ENCODE measurements around the gene STC2.

STC2 gene

DNA sequence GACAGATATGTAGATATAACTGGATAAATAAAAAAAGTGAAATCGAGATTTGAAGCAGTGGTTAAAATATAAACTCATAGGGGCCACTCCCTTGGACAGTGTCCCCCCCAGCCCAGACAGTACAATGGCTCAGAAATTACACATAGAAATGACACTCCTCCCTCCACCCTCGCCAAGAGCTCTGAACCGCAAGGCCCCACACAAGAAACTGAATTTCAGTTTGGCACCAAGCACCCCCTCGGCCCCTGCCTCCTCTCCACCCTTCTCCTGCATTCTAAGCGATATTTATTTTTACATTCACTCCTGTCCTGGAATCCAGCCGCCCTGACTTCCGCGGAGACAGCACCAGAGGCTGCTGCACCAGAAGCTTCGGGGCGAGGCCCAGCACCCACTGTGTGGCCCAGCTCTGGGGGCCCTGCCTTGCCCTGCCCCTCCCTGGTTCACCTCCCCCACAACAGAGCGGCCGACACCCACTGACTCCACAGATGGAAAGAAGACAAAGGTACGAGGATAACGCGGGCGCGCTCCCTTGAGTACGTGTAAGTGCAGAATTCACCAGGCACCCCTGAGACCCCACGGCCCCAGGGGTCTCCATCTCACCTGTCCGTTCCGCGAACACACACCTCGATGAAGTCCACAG, 11.0 kb downstream of the STC2 start:
- Histone ChIP-seq H3K4me2 (ENCODE audit: low read length) (no peak overlapping the region), H2AFZ (ENCODE audit: low read length) (no peak overlapping the region), H3K9me2 (ENCODE audit: low read depth, low read length) (no peaks in the 10 kb centered on the region), H3K27ac (ENCODE audit: low read depth, low read length, poor library complexity, severe bottlenecking) (no peak overlapping the region), H3K4me3 (ENCODE audit: low read depth, low read length, poor library complexity, severe bottlenecking) (no peak overlapping the region), H3K9ac (ENCODE audit: low read length) (no peak overlapping the region), H3K79me2 (ENCODE audit: insufficient read depth, low read length) (no peaks in the 10 kb centered on the region), H3K4me1 (ENCODE audit: insufficient read depth, low read length, severe bottlenecking) (no peaks in the 10 kb centered on the region), H4K20me1 (ENCODE audit: insufficient read depth, low read length) (no peaks in the 10 kb centered on the region), H3F3A (ENCODE audit: insufficient read depth, low read length) (no peaks in the 10 kb centered on the region), H3K36me3 (ENCODE audit: insufficient read depth, low read length) (no peaks in the 10 kb centered on the region), H3K9me3 (ENCODE audit: low read length) (no peaks in the 10 kb centered on the region), H3K27me3 (ENCODE audit: insufficient read depth, low read length) (no peaks in the 10 kb centered on the region; the same call in 1 of the 2 replicates)
- TF ChIP-seq, protein P1, sequence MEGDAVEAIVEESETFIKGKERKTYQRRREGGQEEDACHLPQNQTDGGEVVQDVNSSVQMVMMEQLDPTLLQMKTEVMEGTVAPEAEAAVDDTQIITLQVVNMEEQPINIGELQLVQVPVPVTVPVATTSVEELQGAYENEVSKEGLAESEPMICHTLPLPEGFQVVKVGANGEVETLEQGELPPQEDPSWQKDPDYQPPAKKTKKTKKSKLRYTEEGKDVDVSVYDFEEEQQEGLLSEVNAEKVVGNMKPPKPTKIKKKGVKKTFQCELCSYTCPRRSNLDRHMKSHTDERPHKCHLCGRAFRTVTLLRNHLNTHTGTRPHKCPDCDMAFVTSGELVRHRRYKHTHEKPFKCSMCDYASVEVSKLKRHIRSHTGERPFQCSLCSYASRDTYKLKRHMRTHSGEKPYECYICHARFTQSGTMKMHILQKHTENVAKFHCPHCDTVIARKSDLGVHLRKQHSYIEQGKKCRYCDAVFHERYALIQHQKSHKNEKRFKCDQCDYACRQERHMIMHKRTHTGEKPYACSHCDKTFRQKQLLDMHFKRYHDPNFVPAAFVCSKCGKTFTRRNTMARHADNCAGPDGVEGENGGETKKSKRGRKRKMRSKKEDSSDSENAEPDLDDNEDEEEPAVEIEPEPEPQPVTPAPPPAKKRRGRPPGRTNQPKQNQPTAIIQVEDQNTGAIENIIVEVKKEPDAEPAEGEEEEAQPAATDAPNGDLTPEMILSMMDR (IDR thresholded peaks at IDR 0.05; ENCODE audit: low read length) = no peak
- no peak for TF ChIP-seq EZH2 (IDR thresholded peaks at IDR 0.05; ENCODE audit: borderline replicate concordance, low read length)

DNA sequence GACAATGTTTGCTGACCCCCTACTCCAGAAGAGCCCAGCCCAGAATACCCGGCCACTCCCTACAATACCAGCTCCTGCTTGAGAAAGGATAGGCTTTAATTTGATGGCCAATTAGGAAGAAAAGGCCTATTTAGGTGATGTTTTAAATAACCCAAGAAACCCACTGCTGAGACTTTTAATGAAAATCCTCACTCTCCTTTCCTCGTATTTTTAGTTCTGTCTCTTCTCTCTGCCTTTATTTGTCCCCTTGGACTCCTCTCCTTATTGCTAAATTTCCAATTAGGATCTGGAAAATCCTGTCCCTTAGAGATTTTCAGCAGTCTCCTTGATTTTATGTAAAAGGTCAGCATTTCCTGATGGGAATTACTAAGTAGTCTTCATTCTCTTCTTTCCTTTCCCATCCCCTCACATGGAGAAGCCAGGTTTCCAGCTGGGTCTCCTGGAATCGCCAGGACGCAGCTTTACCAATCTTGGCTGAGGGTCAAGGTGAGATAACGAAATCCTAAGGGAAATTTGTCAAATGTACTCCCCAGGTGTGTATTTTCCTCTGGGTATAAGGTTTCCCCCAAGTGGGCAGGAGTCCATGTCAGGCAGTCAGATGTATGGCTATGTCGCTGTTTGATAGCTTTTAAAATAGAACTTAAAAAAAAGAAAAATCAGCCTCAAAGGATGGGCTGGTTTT, 11.7 kb downstream of the STC2 start:
- Histone ChIP-seq H3F3A (ENCODE audit: insufficient read depth, low read length) (no peaks in the 10 kb centered on the region), H3K4me1 (ENCODE audit: insufficient read depth, low read length, severe bottlenecking) (no peaks in the 10 kb centered on the region), H2AFZ (ENCODE audit: low read length) (no peak overlapping the region), H3K4me2 (ENCODE audit: low read length) (no peak overlapping the region), H3K27me3 (ENCODE audit: insufficient read depth, low read length) (no peaks in the 10 kb centered on the region; the same call in 1 of the 2 replicates), H3K36me3 (ENCODE audit: insufficient read depth, low read length) (no peaks in the 10 kb centered on the region), H3K4me3 (ENCODE audit: low read depth, low read length, poor library complexity, severe bottlenecking) (no peak overlapping the region), H3K9me2 (ENCODE audit: low read depth, low read length) (no peaks in the 10 kb centered on the region), H3K9ac (ENCODE audit: low read length) (no peak overlapping the region), H3K79me2 (ENCODE audit: insufficient read depth, low read length) (no peaks in the 10 kb centered on the region), H4K20me1 (ENCODE audit: insufficient read depth, low read length) (no peaks in the 10 kb centered on the region), H3K9me3 (ENCODE audit: low read length) (no peaks in the 10 kb centered on the region), H3K27ac (ENCODE audit: low read depth, low read length, poor library complexity, severe bottlenecking) (no peak overlapping the region)
- TF ChIP-seq EZH2 (IDR thresholded peaks at IDR 0.05; ENCODE audit: borderline replicate concordance, low read length) = no peak
- TF ChIP-seq, protein P1 (IDR thresholded peaks at IDR 0.05; ENCODE audit: low read length) = no peak

DNA sequence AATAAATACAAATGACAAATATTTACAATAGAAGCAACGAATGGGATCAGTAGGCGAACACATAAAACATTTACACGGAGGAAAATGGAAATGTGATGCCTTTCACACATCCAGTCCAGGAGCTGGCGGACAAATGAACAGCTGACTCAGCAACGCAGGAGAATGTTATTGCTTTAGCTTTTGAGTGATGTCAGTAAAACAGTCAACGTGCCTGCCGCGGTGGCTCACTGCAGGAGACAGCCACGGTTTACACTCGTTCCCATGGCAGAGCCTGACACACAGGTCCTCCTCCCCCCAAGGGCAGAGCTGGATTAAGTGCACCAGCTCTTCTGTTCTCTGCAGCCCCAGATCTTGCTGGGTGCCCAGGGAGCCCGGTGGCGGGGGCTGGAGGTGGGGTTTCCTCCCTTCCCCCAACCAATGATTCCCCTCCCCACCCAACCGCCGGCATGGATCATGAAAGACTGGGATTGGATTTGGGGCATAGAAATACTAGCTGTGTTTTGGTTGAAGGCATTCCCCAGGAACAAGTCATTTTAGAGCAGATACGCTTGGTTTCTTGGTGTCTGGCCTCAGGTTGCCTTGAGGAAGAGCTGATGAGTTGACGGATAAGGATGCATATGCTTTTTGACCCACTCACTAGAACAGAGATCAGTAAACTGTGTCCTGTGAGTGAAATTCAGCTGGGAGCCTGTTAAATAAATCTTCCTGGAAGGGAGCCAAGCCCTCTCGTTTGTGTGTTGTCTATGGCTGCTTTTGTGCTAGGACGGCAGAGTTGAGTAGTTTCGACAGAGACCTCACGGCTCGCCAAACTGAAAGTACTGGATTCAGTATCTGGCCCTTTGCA, 12.5 kb downstream of the STC2 start:
- no peaks in the 10 kb centered on the region for H4K20me1 ChIP-seq (ENCODE audit: insufficient read depth, low read length)
- H3K79me2 ChIP-seq (ENCODE audit: insufficient read depth, low read length) = no peaks in the 10 kb centered on the region
- H3K4me1 ChIP-seq (ENCODE audit: insufficient read depth, low read length, severe bottlenecking) = no peaks in the 10 kb centered on the region
- H3K27ac ChIP-seq (ENCODE audit: low read depth, low read length, poor library complexity, severe bottlenecking) = no peak overlapping the region
- H3K36me3 ChIP-seq (ENCODE audit: insufficient read depth, low read length) = no peaks in the 10 kb centered on the region
- no peaks in the 10 kb centered on the region for H3F3A ChIP-seq (ENCODE audit: insufficient read depth, low read length)
- no peak overlapping the region for H3K4me2 ChIP-seq (ENCODE audit: low read length)
- no peak overlapping the region for H2AFZ ChIP-seq (ENCODE audit: low read length)
- H3K9me3 ChIP-seq (ENCODE audit: low read length) = no peaks in the 10 kb centered on the region
- H3K9me2 ChIP-seq (ENCODE audit: low read depth, low read length) = no peaks in the 10 kb centered on the region
- H3K27me3 ChIP-seq (ENCODE audit: insufficient read depth, low read length) = no peaks in the 10 kb centered on the region; the same call in 1 of the 2 replicates
- no peak overlapping the region for H3K9ac ChIP-seq (ENCODE audit: low read length)
- TF ChIP-seq, protein P1 (IDR thresholded peaks at IDR 0.05; ENCODE audit: low read length) = no peak
- TF ChIP-seq EZH2 (IDR thresholded peaks at IDR 0.05; ENCODE audit: borderline replicate concordance, low read length) = no peak
- H3K4me3 ChIP-seq (ENCODE audit: low read depth, low read length, poor library complexity, severe bottlenecking) = no peak overlapping the region
